Ishikawa (cell line): ENCODE data around the gene OSCP1.

ENCODE experiments used
- CEBPB ChIP-seq: IDR thresholded peaks from 2 replicates; pipeline ENCODE4 v1.6.1; 2012
- CREB1 ChIP-seq: IDR thresholded peaks from 2 replicates; pipeline ENCODE4 v1.6.1; 2012; ENCODE audit warnings: low read depth
- EGR1 ChIP-seq: IDR thresholded peaks from 2 replicates; pipeline ENCODE4 v1.6.1; 2012
- EP300 ChIP-seq: IDR thresholded peaks from 2 replicates; pipeline ENCODE4 v1.6.1; 2012; ENCODE audit warnings: borderline replicate concordance
- FOXM1 ChIP-seq: IDR thresholded peaks from 2 replicates; pipeline ENCODE4 v1.6.1; 2012; ENCODE audit warnings: low read depth, borderline replicate concordance
- MAX ChIP-seq: IDR thresholded peaks from 2 replicates; pipeline ENCODE4 v1.6.1; 2012
- NFIC ChIP-seq: IDR thresholded peaks from 2 replicates; pipeline ENCODE4 v1.6.1; 2012
- RAD21 ChIP-seq: IDR thresholded peaks from 2 replicates; pipeline ENCODE4 v1.6.1; 2012; ENCODE audit warnings: low read depth
- TAF1 ChIP-seq: IDR thresholded peaks from 2 replicates; pipeline ENCODE4 v1.6.1; 2012; ENCODE audit warnings: low read depth, mild to moderate bottlenecking
- TCF12 ChIP-seq: IDR thresholded peaks from 2 replicates; pipeline ENCODE4 v1.6.1; 2012; ENCODE audit warnings: low read depth
- TEAD4 ChIP-seq: IDR thresholded peaks from 2 replicates; pipeline ENCODE4 v1.6.1; 2012
- USF1 ChIP-seq: IDR thresholded peaks from 2 replicates; pipeline ENCODE4 v1.6.1; 2012
- YY1 ChIP-seq: IDR thresholded peaks from 2 replicates; pipeline ENCODE4 v1.6.1; 2012; ENCODE audit warnings: low read depth
- ZBTB7A ChIP-seq: IDR thresholded peaks from 2 replicates; pipeline ENCODE4 v1.6.1; 2012; ENCODE audit warnings: low read depth
- TF ChIP-seq, protein P1 (sequence below): IDR thresholded peaks from 2 replicates; pipeline ENCODE4 v1.6.1; 2012; ENCODE audit warnings: low read depth, mild to moderate bottlenecking

Gene OSCP1

DNA sequence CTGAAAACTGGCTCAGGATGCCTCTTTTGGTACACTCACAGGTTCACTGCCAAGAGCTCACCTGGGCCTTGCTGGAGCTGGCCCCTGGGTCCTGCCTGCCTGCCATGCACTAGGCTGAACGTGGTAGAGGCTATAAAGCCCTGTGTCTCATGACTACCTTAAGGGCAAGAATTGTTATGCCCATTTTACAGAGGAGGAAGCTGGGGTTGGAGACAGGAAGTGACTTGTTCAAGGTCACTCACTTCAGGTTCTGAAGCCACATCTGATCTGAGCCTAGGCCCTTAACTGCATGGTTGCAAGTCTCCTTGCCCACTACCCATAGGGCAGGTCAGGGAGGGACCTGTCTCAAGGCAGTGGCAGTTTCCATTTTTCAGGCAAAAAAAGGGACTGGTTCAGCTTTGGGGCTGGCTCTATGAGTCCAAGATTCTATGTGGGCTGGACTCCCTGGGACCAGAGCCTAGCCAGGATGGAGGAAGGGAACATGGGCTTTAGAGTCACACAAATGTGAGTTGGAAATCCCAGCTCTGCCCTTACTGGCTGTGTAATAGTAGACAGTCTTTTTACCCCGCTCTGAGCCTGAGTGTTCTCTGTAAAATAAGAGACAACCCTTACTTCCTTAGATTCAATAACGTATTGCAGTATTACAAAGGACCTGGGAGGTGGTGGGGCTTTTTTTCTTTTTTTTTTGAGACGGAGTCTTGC lies 72.3 kb downstream of the OSCP1 start:
- TF ChIP-seq TAF1, result no peak

DNA sequence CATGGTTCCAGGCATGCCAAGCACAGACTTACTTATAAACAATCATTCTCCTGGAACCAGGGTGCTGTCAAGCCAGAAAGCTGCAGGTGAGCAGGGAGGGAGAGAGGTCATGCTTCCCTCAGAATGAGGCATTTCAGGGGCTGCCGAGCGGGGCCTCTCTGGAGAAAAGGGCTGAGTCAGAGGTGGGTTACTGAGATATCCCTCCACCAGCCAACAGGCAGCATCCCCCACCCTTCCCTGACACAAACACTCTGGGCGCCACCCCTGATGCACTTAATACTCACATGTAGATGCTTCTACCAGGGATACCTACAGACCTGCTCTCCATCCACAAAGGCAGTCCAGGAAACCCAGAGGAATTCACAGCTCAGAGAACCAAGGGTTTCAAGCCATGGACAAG lies 77.6 kb downstream of the OSCP1 start:
- TF ChIP-seq USF1 (no peak), NFIC (no peak), ZBTB7A (no peak), EP300 (no peak), RAD21 (no peak), EGR1 (no peak), TEAD4 (no peak), YY1 (no peak), TAF1 (no peak), CEBPB (no peak), TCF12 (no peak), CREB1 (no peak), FOXM1 (no peak), MAX (no peak)
- TF ChIP-seq, protein P1, sequence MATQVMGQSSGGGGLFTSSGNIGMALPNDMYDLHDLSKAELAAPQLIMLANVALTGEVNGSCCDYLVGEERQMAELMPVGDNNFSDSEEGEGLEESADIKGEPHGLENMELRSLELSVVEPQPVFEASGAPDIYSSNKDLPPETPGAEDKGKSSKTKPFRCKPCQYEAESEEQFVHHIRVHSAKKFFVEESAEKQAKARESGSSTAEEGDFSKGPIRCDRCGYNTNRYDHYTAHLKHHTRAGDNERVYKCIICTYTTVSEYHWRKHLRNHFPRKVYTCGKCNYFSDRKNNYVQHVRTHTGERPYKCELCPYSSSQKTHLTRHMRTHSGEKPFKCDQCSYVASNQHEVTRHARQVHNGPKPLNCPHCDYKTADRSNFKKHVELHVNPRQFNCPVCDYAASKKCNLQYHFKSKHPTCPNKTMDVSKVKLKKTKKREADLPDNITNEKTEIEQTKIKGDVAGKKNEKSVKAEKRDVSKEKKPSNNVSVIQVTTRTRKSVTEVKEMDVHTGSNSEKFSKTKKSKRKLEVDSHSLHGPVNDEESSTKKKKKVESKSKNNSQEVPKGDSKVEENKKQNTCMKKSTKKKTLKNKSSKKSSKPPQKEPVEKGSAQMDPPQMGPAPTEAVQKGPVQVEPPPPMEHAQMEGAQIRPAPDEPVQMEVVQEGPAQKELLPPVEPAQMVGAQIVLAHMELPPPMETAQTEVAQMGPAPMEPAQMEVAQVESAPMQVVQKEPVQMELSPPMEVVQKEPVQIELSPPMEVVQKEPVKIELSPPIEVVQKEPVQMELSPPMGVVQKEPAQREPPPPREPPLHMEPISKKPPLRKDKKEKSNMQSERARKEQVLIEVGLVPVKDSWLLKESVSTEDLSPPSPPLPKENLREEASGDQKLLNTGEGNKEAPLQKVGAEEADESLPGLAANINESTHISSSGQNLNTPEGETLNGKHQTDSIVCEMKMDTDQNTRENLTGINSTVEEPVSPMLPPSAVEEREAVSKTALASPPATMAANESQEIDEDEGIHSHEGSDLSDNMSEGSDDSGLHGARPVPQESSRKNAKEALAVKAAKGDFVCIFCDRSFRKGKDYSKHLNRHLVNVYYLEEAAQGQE, result no peak

GRCh38 chr1:36369061-36369861 lies 81.0 kb downstream of the OSCP1 start:
- TF ChIP-seq TEAD4 (no peak), RAD21 (peak; percentile 59)
